HG02610 (cell line): ENCODE data around the gene ZFAND2A.
A peak's percentile ranks its signal among the peaks of the same experiment; 100 is the strongest.

Experiments
- ATAC-seq: cut with Tn5 transposase; IDR thresholded peaks from one replicate; pipeline ENCODE4 v1.9.1; 2021; ENCODE audit warnings: mild to moderate bottlenecking, moderate library complexity; ENCODE audit not compliant: unreplicated experiment

ZFAND2A gene

DNA sequence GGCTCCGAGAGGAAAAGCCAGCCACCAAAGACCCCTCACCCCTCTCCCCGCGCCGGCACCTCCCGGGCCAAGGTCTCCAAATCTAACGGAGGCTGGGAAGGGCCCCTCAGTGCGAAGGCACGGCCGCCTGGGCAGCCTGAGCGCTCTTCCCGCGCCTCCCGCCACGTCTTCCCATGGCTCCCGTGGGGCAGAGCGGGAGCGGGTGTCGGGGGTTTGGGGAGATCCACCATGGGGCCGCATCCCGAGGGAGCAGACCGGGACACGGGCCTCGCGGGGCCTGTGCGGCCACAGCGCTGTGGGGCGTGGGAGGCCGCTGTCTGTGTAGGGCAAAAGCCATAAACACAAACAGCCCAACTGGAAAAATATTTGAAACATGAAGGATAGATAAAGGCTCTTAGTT is 49.6 kb downstream of the ZFAND2A start:
- ATAC-seq: no peak

DNA sequence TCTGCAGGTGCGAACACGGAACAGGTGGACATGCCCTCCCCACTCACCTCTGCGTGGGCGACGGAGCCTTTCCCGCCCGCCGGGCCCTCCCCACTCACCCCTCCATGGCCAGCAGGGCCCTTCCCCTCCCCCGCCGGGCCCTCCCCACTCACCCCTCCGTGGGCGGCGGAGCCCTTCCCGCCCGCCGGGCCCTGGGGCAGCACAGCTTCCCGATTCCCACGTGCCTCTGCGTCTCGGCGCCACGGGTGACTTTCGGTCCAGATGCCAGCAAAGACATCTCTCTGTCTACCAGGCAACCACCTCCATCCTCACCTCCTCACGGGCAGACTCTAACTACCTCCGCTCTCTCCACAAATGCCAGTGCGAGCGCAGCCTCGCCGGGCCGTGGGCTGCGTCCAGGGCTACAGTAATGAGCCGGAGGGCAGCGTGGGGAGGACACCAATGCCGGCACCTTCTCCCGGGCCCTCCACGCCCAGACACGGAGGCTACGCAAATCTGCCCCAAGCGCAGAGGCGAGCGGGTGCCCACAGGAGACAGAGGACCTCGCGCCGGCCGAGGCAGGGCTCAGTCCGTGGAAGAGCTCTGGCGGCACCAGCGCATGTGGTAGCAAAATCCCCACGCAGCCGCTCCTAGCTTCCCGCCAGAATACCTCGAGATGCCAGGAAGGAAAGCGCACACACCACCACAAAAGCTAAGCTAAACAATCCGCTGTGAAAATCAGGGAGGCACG is 50.2 kb downstream of the ZFAND2A start:
- no peak for ATAC-seq

DNA sequence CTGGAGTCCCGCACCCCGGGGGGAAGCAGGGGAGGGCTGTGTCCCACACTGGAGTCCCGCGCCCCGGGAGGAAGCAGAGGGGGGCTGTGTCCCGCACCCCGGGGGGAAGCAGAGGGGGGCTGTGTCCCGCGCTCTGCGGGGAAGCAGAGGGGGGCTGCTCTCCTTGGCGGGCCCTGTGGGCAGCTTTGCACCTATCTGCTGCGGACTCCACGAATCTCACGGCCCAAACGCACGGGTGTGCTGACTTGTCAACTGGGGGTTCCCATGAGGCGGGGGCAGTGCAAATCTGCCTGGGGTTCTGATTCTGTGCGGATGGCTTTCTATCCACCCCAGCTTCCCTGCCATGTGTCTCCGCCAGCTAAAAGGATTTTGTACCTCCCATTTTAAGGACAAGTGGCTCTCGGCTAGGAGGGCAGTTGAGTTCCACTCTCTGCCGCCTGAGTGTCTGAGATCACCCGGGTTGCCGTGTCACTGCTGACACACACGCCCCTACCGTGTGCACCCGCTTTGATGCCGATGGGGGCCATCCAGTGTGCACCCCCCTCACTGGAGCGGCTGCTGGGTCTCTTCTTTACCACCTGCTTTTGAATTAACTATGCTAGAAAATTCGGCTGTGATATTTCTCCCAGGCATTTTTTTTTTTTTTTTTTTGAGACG is 51.6 kb downstream of the ZFAND2A start:
- ATAC-seq: no peak

DNA sequence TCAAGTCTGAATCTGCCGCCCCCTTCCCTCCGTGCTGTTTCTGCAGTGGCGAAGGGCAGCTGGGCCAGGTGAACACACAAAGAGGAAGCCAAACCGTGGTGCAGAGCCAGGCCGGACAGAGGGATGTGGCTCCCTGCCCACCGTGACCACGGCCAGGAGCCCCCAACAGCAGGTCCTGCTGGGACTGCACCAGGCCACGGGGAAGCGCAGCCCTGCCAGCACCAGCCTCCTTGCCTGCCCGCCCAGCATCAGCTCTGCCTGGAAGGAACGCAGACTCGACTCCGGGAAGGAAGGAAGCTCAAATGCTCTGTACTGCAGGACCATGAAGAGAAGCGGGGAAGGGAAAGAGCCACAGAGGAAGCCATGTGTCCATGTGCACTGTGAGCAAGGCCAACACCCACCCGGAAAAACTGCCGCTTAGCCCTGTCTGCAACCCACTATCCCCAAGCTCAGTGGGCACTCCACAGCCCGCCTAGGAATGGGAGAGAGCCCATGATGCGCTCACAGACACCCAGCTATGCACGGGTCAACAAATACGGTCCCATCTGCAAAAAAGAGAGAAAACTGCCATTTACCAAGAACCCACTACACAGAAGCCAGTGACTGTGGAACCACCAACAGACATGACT is 53.1 kb downstream of the ZFAND2A start:
- ATAC-seq: no peak

- no peak for ATAC-seq
Observed at GRCh38 chr7:1106063-1106792, 53.8 kb downstream of the ZFAND2A start.

GRCh38 chr7:1105189-1105588 is 54.8 kb downstream of the ZFAND2A start:
- peak; percentile 57 for ATAC-seq

GRCh38 chr7:1104516-1105179 is 55.3 kb downstream of the ZFAND2A start:
- no peak for ATAC-seq

- ATAC-seq: no peak
Observed at GRCh38 chr7:1103789-1104515, 56.0 kb downstream of the ZFAND2A start.

DNA sequence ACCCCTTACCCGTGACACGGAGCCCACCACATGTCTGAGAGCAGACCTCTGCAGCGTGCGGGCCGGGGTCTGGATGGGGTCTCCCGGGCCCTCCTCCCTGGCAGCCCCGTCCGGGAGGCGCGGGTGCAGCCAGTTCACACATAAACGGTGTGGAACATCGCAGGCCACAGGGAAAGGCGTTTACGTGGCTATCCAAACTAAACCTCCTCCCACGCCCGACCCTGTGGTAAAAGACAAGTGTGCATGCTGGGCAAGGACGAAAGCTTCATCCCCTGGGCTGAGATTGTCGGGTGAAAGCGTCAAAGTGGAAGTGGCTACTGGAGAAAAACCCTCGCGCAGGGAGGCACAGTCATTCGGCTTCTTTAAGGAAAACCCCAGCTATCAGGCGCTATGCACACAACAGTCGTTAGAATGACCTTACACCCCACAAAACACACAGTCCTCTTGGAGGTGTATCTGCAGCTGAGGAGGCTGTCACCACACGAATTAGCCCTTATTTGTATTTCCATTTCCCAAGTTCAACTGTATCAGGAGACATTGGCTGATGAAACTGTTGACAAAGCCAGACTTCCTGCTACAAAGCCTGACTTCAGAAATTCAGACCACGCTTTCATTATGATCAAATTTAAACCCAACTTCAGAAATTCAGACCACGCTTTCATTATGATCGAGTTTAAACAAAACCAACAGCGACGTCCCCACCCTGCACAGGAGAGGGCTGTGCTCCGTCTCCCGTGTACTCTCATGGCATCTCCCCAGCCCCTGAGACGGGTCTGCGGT is 56.8 kb downstream of the ZFAND2A start:
- ATAC-seq: peak; percentile 58
